ENCODE results near the gene PHYKPL. TPM values are rescaled to one million over a fixed set of nuclear protein-coding genes. Genes with fewer than 3 reads are reported as not detected.
A peak's percentile ranks its signal among the peaks of the same experiment; 100 is the strongest.
"Not testable (repeated sequence)": the region's sequence is repeated elsewhere in the genome, so short reads cannot be mapped to it uniquely, and the experiment has no call there.

Gene PHYKPL
- total RNA-seq, 1 donor from 2014 or later = 28.4 TPM

GRCh38 chr5:178208540-178209227 is 23.9 kb downstream of the PHYKPL start:
- no peak for DNase-seq (ENCODE audit: low read depth in 2 of 2)

GRCh38 chr5:178207917-178208280 is 24.7 kb downstream of the PHYKPL start:
- DNase-seq (ENCODE audit: low read depth in 2 of 2) = no peak

GRCh38 chr5:178207183-178207916 is 25.3 kb downstream of the PHYKPL start:
- peak in 1 of 2 donors; percentile 77 for DNase-seq (ENCODE audit: low read depth in 2 of 2)

GRCh38 chr5:178206166-178207101 is 26.2 kb downstream of the PHYKPL start:
- DNase-seq (ENCODE audit: low read depth in 2 of 2) = no peak

- no peak for DNase-seq (ENCODE audit: low read depth in 2 of 2)
Measured at GRCh38 chr5:178205749-178206047, 26.9 kb downstream of the PHYKPL start.

GRCh38 chr5:178204935-178205748 is 27.5 kb downstream of the PHYKPL start:
- peak in 1 of 2 donors; percentile 55 for DNase-seq (ENCODE audit: low read depth in 2 of 2)

GRCh38 chr5:178204182-178204934 is 28.2 kb downstream of the PHYKPL start, which contains the start of gene HNRNPAB:
TSS of gene HNRNPAB (plus strand) at chr5:178204533. CDS start at chr5:178204838, 305 bp downstream.
- peak; percentile 95 to 98 for DNase-seq (ENCODE audit: low read depth in 2 of 2)

GRCh38 chr5:178203670-178204181 is 28.9 kb downstream of the PHYKPL start:
- no peak for DNase-seq (ENCODE audit: low read depth in 2 of 2)

GRCh38 chr5:178202541-178202940 is 30.1 kb downstream of the PHYKPL start:
- no peak for DNase-seq (ENCODE audit: low read depth in 2 of 2)

- DNase-seq (ENCODE audit: low read depth in 2 of 2) = peak in 1 of 2 donors; percentile 46
Measured at GRCh38 chr5:178201927-178202235, 30.7 kb downstream of the PHYKPL start.

- no peak for DNase-seq (ENCODE audit: low read depth in 2 of 2)
Measured at GRCh38 chr5:178201221-178201926, 31.2 kb downstream of the PHYKPL start.

- DNase-seq (ENCODE audit: low read depth in 2 of 2) = no peak
Measured at GRCh38 chr5:178199581-178200434, 32.8 kb downstream of the PHYKPL start.

- no peak for DNase-seq (ENCODE audit: low read depth in 2 of 2)
Measured at GRCh38 chr5:178198706-178199105, 33.9 kb downstream of the PHYKPL start.

- not testable (repeated sequence) for DNase-seq (ENCODE audit: low read depth in 2 of 2)
Measured at GRCh38 chr5:178198151-178198550, 34.5 kb downstream of the PHYKPL start.

GRCh38 chr5:178196986-178197385 is 35.6 kb downstream of the PHYKPL start:
- DNase-seq (ENCODE audit: low read depth in 2 of 2) = no peak

- no peak for DNase-seq (ENCODE audit: low read depth in 2 of 2)
Measured at GRCh38 chr5:178196281-178196812, 36.3 kb downstream of the PHYKPL start.

- no peak for DNase-seq (ENCODE audit: low read depth in 2 of 2)
Measured at GRCh38 chr5:178194026-178194425, 38.6 kb downstream of the PHYKPL start.

GRCh38 chr5:178193251-178193809 is 39.3 kb downstream of the PHYKPL start:
- no peak for DNase-seq (ENCODE audit: low read depth in 2 of 2)
